HepG2 (cell line): ENCODE results near the gene C2orf49. TPM values are rescaled to one million over a fixed set of nuclear protein-coding genes. Genes with fewer than 3 reads are reported as not detected.

ENCODE experiments used
- ARNT ChIP-seq: fragments of 450-650 bp; IDR thresholded peaks from 2 replicates; pipeline ENCODE4 v1.6.1; 2017
- ARNT2 ChIP-seq: sonication (generic); formaldehyde crosslinking; IDR thresholded peaks from 2 replicates; pipeline ENCODE4 v1.8.0; 2022; ENCODE audit warnings: mild to moderate bottlenecking, low read depth, missing genetic modification reagents, moderate library complexity
- EED ChIP-seq: sonication (generic); formaldehyde crosslinking; IDR thresholded peaks from 2 replicates; pipeline ENCODE4 v1.5.0; 2020; ENCODE audit warnings: mild to moderate bottlenecking, missing genetic modification reagents
- FOXJ3 ChIP-seq: sonication (generic); formaldehyde crosslinking; IDR thresholded peaks from 2 replicates; pipeline ENCODE4 v1.4.0; 2020; ENCODE audit warnings: missing genetic modification reagents, mild to moderate bottlenecking, borderline replicate concordance
- HHEX ChIP-seq: IDR thresholded peaks from 2 replicates; pipeline ENCODE4 v1.6.1; 2016; ENCODE audit warnings: control low read depth
- PHF5A ChIP-seq: IDR thresholded peaks from one replicate; pipeline ENCODE4 v1.6.1; 2018; ENCODE audit warnings: low read depth, missing genetic modification reagents; ENCODE audit not compliant: unreplicated experiment
- PPARG ChIP-seq: conservative IDR thresholded peaks from 2 replicates; pipeline ENCODE4 v1.6.1; 2016; ENCODE audit warnings: missing biosample characterization, missing genetic modification reagents
- SMAD1 ChIP-seq: sonication (generic); formaldehyde crosslinking; IDR thresholded peaks from 2 replicates; pipeline ENCODE4 v1.4.0; 2020; ENCODE audit warnings: missing genetic modification reagents, low read depth, mild to moderate bottlenecking, borderline replicate concordance
- SMARCC2 ChIP-seq: fragments of 450-650 bp; IDR thresholded peaks from 2 replicates; pipeline ENCODE4 v1.6.1; 2017; ENCODE audit warnings: antibody characterized with exemption, mild to moderate bottlenecking
- SPEN ChIP-seq: sonication (generic); formaldehyde crosslinking; IDR thresholded peaks from 2 replicates; pipeline ENCODE4 v1.5.1; 2020; ENCODE audit warnings: low read depth, mild to moderate bottlenecking, missing genetic modification reagents
- TCF7 ChIP-seq: sonication (generic); IDR thresholded peaks from 2 replicates; pipeline ENCODE4 v1.6.1; 2016; ENCODE audit warnings: antibody characterized with exemption, low read depth
- YY1 ChIP-seq: IDR thresholded peaks from 2 replicates; pipeline ENCODE4 v1.6.1; 2011; ENCODE audit warnings: low read length, low read depth, moderate library complexity, mild to moderate bottlenecking; ENCODE audit not compliant: insufficient read depth, insufficient replicate concordance
- ZBTB21 ChIP-seq: sonication (generic); formaldehyde crosslinking; IDR thresholded peaks from 2 replicates; pipeline ENCODE4 v1.4.0; 2020; ENCODE audit warnings: missing genetic modification reagents
- ZFP36 ChIP-seq: fragments of 150-350 bp; IDR thresholded peaks from 2 replicates; pipeline ENCODE4 v1.6.1; 2018; ENCODE audit warnings: borderline replicate concordance, low read length, low read depth; ENCODE audit not compliant: partially characterized antibody
- ZNF124 ChIP-seq: sonication (generic); formaldehyde crosslinking; IDR thresholded peaks from 2 replicates; pipeline ENCODE4 v1.4.0; 2020; ENCODE audit warnings: missing genetic modification reagents
- ZNF138 ChIP-seq: sonication (generic); formaldehyde crosslinking; IDR thresholded peaks from 2 replicates; pipeline ENCODE4 v1.5.0; 2020; ENCODE audit warnings: mild to moderate bottlenecking, low read depth, missing genetic modification reagents
- ZNF232 ChIP-seq: sonication (generic); formaldehyde crosslinking; IDR thresholded peaks from 2 replicates; pipeline ENCODE4 v1.4.0; 2020; ENCODE audit warnings: missing genetic modification reagents, borderline replicate concordance
- ZNF562 ChIP-seq: sonication (generic); formaldehyde crosslinking; IDR thresholded peaks from 2 replicates; pipeline ENCODE4 v1.8.0; 2022; ENCODE audit warnings: missing genetic modification reagents, borderline replicate concordance
- ZNF570 ChIP-seq: sonication (generic); formaldehyde crosslinking; IDR thresholded peaks from 2 replicates; pipeline ENCODE4 v1.4.0; 2020; ENCODE audit warnings: mild to moderate bottlenecking, missing genetic modification reagents, borderline replicate concordance
- ZNF619 ChIP-seq: sonication (generic); formaldehyde crosslinking; IDR thresholded peaks from 2 replicates; pipeline ENCODE4 v1.4.0; 2020; ENCODE audit warnings: mild to moderate bottlenecking, missing genetic modification reagents
- ZNF879 ChIP-seq: sonication (generic); formaldehyde crosslinking; IDR thresholded peaks from 2 replicates; pipeline ENCODE4 v1.8.1; 2023; ENCODE audit warnings: missing genetic modification reagents
- polyA plus RNA-seq, 8 experiments: library from polyadenylated mRNA; depleted of rRNA in 3 of 8; stranded (reverse) in 7 of 8; unstranded in 1 of 8; fragments of >200 nt; fragmentation: Illumina TruSeq in 4 of 8; extraction: Trizol in 4 of 8; gene quantifications; 2 replicates each; pipeline versions ENCODE4 v1.2.1 to v1.2.3, GENCODE V29; 2011 to 2016; ENCODE audit warnings: low read depth in 4 of 8, missing spikeins in 1 of 8, mixed read lengths in 1 of 8; ENCODE audit not compliant: insufficient read depth in 1 of 8
- total RNA-seq, 5 experiments: library from RNA; depleted of rRNA; stranded (reverse); fragments of >200 nt; fragmentation: Illumina TruSeq; extraction: Trizol; gene quantifications; 2 replicates each; pipeline ENCODE4 v1.2.3, GENCODE V29; 2016; ENCODE audit warnings: low read depth in 1 of 5
- TF ChIP-seq, protein P1 (sequence below): sonication (generic); formaldehyde crosslinking; IDR thresholded peaks from 2 replicates; pipeline ENCODE4 v1.9.0; 2022; ENCODE audit warnings: low read depth, missing genetic modification reagents
- TF ChIP-seq, protein P2 (sequence below), 2 experiments: fragments of 450-650 bp in 1 of 2; sonication (generic) in 1 of 2; formaldehyde crosslinking; IDR thresholded peaks; 2 replicates each; pipeline versions ENCODE4 v1.5.0 to v1.8.0; 2020 to 2022; ENCODE audit warnings: mild to moderate bottlenecking in 1 of 2, missing genetic modification reagents in 1 of 2
- TF ChIP-seq, protein P3 (sequence below): IDR thresholded peaks from 2 replicates; pipeline ENCODE4 v1.6.1; 2018; ENCODE audit warnings: missing genetic modification reagents, mild to moderate bottlenecking, missing compliant biosample characterization
- TF ChIP-seq, protein P4 (sequence below): sonication (generic); formaldehyde crosslinking; IDR thresholded peaks from 2 replicates; pipeline ENCODE4 v1.5.0; 2020; ENCODE audit warnings: missing genetic modification reagents, mild to moderate bottlenecking, borderline replicate concordance

Gene C2orf49
- total and polyA plus RNA-seq, 2 of the 13 experiments (the other 11 are each of a cell fraction or from before 2014, with no cell fraction given) = 24.7 to 28.8 TPM

DNA sequence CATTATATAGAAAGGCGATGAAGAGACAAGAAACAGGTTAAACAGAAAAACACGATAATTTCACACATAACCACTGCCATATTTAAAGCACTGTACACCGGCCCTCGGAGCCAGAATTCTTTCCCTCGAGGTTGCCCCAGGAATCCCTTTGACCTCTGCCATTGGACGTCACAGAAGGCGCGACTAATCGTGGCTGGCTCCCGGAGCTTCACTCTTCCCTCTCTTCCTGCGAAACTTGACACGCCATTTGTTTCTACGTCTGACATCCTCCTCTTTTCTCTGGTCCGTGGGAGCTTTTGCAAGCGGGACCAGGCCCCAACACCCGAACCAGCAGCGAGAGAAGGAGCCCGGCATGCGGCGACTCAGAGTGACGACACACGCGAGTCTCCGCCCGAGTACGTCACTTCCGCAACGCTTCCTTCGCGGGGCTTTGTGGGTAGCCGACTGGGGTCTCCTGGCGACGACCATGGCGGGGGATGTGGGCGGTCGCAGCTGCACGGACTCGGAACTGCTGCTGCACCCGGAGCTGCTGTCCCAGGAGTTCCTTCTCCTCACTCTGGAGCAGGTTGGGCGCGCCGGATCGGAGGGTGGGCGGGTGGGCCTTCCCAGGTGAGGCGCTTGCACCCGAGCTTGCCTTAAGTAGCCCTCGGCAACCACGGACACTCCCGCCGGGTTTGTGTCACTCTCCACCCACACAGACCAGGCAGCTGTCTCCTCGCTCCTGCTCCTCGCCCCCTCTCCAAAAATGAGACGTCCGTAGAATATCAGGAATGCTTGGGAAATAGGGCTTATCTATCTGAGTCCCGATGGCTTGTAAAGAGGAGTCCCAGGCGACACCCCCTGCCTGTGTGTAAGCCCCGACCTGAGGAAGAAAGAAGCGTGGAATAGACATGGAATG lies at the start of gene C2orf49 (continued):
- TF ChIP-seq ZNF619 (CRISPR knock-in tag) = 0 out of 2 replicates have a peak, but pooled peaks have one; percentile 70
- TF ChIP-seq ZNF124 (CRISPR knock-in tag) = peak; percentile 27; the same call in 1 of the 2 replicates
- TF ChIP-seq SMARCC2 = no peak
- TF ChIP-seq ARNT2 (CRISPR knock-in tag) = no peak
- no peak for TF ChIP-seq SMAD1 (CRISPR knock-in tag)
- TF ChIP-seq, protein P1, sequence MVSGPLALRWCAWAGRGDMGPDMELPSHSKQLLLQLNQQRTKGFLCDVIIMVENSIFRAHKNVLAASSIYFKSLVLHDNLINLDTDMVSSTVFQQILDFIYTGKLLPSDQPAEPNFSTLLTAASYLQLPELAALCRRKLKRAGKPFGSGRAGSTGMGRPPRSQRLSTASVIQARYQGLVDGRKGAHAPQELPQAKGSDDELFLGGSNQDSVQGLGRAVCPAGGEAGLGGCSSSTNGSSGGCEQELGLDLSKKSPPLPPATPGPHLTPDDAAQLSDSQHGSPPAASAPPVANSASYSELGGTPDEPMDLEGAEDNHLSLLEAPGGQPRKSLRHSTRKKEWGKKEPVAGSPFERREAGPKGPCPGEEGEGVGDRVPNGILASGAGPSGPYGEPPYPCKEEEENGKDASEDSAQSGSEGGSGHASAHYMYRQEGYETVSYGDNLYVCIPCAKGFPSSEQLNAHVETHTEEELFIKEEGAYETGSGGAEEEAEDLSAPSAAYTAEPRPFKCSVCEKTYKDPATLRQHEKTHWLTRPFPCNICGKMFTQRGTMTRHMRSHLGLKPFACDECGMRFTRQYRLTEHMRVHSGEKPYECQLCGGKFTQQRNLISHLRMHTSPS = no peak
- peak; percentile 92 for TF ChIP-seq YY1
- TF ChIP-seq, protein P2, sequence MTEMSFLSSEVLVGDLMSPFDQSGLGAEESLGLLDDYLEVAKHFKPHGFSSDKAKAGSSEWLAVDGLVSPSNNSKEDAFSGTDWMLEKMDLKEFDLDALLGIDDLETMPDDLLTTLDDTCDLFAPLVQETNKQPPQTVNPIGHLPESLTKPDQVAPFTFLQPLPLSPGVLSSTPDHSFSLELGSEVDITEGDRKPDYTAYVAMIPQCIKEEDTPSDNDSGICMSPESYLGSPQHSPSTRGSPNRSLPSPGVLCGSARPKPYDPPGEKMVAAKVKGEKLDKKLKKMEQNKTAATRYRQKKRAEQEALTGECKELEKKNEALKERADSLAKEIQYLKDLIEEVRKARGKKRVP (CRISPR knock-in tag; IDR thresholded peaks at IDR 0.05) = peak in 1 of 2 experiments; percentile 58; a peak in 2 of 4 replicates
- no peak for TF ChIP-seq HHEX (CRISPR knock-in tag)
- no peak for TF ChIP-seq ZNF138 (CRISPR knock-in tag)
- TF ChIP-seq, protein P3, sequence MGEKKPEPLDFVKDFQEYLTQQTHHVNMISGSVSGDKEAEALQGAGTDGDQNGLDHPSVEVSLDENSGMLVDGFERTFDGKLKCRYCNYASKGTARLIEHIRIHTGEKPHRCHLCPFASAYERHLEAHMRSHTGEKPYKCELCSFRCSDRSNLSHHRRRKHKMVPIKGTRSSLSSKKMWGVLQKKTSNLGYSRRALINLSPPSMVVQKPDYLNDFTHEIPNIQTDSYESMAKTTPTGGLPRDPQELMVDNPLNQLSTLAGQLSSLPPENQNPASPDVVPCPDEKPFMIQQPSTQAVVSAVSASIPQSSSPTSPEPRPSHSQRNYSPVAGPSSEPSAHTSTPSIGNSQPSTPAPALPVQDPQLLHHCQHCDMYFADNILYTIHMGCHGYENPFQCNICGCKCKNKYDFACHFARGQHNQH (CRISPR knock-in tag) = peak; percentile 67
- TF ChIP-seq ZBTB21 (CRISPR knock-in tag) = peak; percentile 73; the same call in 1 of the 2 replicates
- no peak for TF ChIP-seq EED (CRISPR knock-in tag)
- TF ChIP-seq PPARG = no peak; the same call in none of the 2 replicates
- no peak for TF ChIP-seq ZNF879
- no peak for TF ChIP-seq ZFP36
- no peak for TF ChIP-seq ARNT
- peak; percentile 49; the same call in 1 of the 2 replicates for TF ChIP-seq FOXJ3 (CRISPR knock-in tag)
- TF ChIP-seq, protein P4, sequence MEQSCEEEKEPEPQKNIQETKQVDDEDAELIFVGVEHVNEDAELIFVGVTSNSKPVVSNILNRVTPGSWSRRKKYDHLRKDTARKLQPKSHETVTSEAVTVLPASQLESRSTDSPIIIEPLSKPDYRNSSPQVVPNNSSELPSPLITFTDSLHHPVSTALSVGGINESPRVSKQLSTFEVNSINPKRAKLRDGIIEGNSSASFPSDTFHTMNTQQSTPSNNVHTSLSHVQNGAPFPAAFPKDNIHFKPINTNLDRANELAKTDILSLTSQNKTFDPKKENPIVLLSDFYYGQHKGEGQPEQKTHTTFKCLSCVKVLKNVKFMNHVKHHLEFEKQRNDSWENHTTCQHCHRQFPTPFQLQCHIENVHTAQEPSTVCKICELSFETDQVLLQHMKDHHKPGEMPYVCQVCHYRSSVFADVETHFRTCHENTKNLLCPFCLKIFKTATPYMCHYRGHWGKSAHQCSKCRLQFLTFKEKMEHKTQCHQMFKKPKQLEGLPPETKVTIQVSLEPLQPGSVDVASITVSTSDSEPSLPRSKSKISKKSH (CRISPR knock-in tag) = 0 out of 2 replicates have a peak, but pooled peaks have one; percentile 67
- TF ChIP-seq ZNF562 (CRISPR knock-in tag) = no peak
- TF ChIP-seq TCF7 = no peak
- TF ChIP-seq SPEN = peak; percentile 91
- no peak for TF ChIP-seq PHF5A (CRISPR knock-in tag)
- 0 out of 2 replicates have a peak, but pooled peaks have one; percentile 16 for TF ChIP-seq ZNF570 (CRISPR knock-in tag)
- 0 out of 2 replicates have a peak, but pooled peaks have one; percentile 18 for TF ChIP-seq ZNF232 (CRISPR knock-in tag)
